ENCODE measurements around the gene LIMD2.

Gene LIMD2

GRCh38 chr17:63647065-63647725 lies 52.7 kb downstream of the LIMD2 start:
- TF ChIP-seq CTCF (IDR thresholded peaks at IDR 0.05; ENCODE audit: low read depth, low read length), result no peak
- no peaks in the 10 kb centered on the region for H3K27me3 ChIP-seq (ENCODE audit: insufficient read depth, low read depth, severe bottlenecking)
- H3K36me3 ChIP-seq, result peaks cover 49% of the 10 kb centered on the region
- no peak overlapping the region for H3K4me3 ChIP-seq (ENCODE audit: low read depth, low read length)
- no peaks in the 10 kb centered on the region for H3K9me3 ChIP-seq (ENCODE audit: severe bottlenecking)
- H3K27ac ChIP-seq, result no peak overlapping the region
- DNase-seq, result no peak

- no peak overlapping the region for H3K27ac ChIP-seq
Observed at GRCh38 chr17:63646488-63646806, 53.5 kb downstream of the LIMD2 start.

More at GRCh38 chr17:63646488-63646806, 53.5 kb downstream of the LIMD2 start:
- no peak overlapping the region for H3K4me3 ChIP-seq (ENCODE audit: low read depth, low read length)
- DNase-seq, result no peak
- TF ChIP-seq CTCF (IDR thresholded peaks at IDR 0.05; ENCODE audit: low read depth, low read length), result no peak
- H3K27me3 ChIP-seq (ENCODE audit: insufficient read depth, low read depth, severe bottlenecking), result no peaks in the 10 kb centered on the region
- peaks cover 54% of the 10 kb centered on the region for H3K36me3 ChIP-seq
- no peaks in the 10 kb centered on the region for H3K9me3 ChIP-seq (ENCODE audit: severe bottlenecking)

Measured in WERI-Rb-1 (cell line).